Effector CD8-positive, alpha-beta T cell (primary cell): ENCODE data around the gene ERBB4.
"Not testable (repeated sequence)": the region's sequence is repeated elsewhere in the genome, so short reads cannot be mapped to it uniquely, and the experiment has no call there.

Source experiments
- DNase-seq: peaks from one replicate; lab custom pipeline; 2025; lab: John Stamatoyannopoulos, UW

Gene ERBB4

DNA sequence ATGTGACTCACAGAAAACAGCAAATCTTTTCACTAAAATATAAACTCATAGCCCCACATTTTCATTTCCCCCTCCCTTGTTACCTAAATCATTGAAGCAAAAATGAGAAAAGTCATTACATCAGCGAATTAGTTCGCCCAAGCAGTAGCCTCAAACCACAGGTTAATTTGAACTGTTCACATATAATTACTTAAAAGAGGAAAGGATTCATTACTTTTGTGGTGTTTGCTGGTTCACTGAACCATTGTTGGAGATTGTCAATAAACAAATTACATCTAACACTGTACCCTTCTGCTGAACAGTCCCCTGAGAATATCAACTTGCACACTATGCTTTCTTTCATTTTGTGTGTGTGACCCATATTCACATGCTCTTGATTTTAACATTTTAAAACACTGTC, 238.7 kb downstream of the ERBB4 start:
- no peak for DNase-seq

DNA sequence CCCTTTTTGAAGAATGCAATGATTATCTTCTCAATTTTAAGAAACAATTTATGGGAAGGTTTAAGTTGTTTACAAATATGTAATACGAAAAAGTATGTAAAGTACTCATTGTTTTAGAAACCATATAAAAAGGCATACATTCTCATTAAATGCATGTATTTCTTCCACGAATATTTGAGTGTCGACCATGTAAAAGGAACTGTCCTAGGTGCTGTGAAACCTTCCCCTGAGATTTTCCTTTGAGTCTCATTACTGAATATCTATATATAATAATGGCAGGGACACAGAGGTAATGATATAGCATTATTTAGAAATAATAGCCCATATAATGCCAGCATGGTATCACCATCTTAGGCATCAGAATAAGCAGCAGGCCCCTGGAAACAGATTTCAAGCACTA, 239.3 kb downstream of the ERBB4 start:
- no peak for DNase-seq

- no peak for DNase-seq
Measured at GRCh38 chr2:212295571-212295970, 243.0 kb downstream of the ERBB4 start.

DNA sequence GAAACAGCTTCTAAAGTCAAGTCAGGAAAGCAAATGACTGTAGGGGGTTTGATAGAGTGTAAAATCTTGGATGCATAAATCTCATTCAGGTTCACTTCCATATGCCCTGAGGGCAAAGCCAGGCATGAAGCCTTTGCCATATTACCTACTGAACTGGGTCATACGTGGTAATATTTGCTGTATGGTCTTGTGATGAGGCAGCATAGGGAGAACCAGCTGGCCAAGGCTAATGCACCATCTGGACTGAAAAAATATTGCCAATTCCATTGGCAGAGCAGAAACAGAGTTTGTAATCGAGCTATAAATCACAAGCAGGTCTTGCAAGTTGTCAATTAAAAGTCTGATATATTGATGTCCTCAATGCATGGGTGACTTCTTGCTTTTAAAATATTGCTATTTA, 243.8 kb downstream of the ERBB4 start:
- DNase-seq = no peak

DNA sequence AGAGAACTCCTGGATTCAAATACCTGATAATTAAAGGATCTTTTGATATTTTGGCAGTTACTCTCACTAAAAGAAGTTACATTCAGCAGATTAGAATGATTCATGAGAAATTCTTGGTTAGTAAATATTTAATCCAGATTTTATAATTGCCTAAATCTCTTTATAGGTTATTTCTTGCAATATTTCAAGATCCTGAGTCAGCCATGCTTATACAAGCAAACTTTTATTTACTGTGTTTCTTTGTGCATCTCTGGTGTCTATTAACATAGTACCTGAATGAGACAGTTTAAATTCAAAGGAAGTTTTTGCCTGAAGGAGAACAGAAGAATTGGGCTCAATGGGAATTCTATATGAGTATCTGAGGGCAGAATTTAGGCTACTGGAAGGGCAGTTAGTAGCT, 249.3 kb downstream of the ERBB4 start:
- DNase-seq = no peak

- no peak for DNase-seq
Measured at GRCh38 chr2:212288308-212288707, 250.3 kb downstream of the ERBB4 start.

- DNase-seq = no peak
Measured at GRCh38 chr2:212284166-212284565, 254.4 kb downstream of the ERBB4 start.

DNA sequence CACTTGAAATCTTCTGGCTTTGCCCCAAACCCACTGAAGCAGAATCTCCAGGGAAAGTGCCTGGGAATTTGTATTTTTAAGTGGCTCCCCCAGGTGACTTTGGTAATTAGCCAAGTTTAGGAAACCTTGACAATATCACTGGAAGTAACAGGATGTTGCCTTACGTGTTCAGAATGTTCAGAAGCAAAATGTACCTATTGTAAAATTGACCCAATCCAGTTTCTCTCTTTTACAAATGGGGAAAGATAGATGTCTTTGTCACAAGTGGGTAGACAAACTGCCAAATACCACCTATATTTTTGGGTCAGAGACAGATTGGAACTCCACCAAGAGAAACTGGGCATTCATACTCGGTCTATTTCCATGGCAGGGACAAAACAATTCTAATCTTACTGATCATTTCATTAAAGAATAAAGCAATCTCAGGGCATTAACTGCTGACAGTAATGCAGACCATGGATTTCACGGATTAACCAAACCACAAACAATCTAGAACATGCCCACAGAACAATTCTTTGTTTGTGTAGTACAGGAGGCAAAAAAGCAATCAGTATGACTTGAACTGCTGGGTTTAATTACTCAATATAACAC, 255.8 kb downstream of the ERBB4 start:
- DNase-seq = no peak

DNA sequence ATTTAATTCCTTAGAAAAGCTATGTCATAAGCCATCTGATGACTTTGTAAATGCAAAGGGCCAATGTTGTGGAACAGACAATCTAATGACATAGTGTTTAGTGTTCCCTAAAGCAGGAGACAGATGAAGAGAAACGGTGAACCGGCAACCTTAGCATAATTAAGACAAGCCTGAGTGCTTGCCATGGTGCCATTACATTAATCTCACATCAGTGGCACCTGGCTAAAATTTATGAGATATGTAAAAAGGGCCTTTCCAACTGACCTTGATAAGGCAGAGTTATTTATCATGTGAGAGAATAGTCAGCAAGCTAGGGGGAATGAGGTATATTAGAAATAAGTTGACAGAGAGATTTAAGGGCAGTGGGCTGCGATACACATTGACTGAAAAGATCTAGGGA, 261.8 kb downstream of the ERBB4 start:
- DNase-seq = no peak

- no peak for DNase-seq
Measured at GRCh38 chr2:212274215-212274614, 264.4 kb downstream of the ERBB4 start.

GRCh38 chr2:212271583-212271982, 267.0 kb downstream of the ERBB4 start:
- no peak for DNase-seq

- no peak for DNase-seq
Measured at GRCh38 chr2:212269005-212269404, 269.6 kb downstream of the ERBB4 start.

- DNase-seq = no peak
Measured at GRCh38 chr2:212266297-212266696, 272.3 kb downstream of the ERBB4 start.

GRCh38 chr2:212265777-212266176, 272.8 kb downstream of the ERBB4 start:
- DNase-seq = no peak

GRCh38 chr2:212264187-212264586, 274.4 kb downstream of the ERBB4 start:
- DNase-seq = no peak

- DNase-seq = no peak
Measured at GRCh38 chr2:212259226-212259625, 279.4 kb downstream of the ERBB4 start.

GRCh38 chr2:212254339-212254738, 284.3 kb downstream of the ERBB4 start:
- DNase-seq = no peak

DNA sequence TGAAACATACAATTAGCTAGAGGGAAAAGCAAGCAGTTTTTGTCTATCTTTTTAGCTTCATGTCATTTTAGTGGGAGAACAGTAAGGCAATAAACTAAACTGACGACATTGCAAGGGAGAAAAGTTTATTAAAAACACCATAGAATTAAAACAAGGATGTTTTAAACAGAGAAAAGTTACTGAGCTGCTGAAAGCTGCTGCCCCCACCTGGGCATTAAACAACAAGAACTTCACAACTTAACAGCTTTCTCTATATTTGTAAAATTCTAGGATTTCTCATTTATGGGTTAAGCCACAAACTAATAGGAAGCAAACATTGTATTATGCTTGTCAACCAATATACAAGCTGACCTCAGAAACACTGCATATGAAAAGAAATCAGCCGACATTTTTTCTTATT, 289.2 kb downstream of the ERBB4 start:
- no peak for DNase-seq

DNA sequence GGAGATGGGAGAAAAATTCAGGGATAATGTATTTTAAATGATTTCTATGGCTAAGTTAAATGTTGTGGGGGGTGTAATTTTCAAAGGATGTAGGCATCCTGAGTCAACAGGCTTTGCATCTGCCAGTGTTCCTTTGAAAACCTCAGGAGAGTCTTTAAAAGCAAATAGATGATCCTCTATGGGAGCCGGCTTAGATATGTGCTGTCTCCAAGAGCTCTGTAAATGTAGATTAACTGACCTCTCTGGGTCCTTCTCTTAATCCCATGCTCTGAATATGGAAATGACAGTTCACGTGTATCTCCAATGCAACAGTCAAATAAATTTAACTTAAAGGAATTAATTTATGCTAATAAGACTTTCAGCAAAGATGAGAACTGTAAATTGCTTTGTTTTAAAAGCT, 292.7 kb downstream of the ERBB4 start:
- no peak for DNase-seq

DNA sequence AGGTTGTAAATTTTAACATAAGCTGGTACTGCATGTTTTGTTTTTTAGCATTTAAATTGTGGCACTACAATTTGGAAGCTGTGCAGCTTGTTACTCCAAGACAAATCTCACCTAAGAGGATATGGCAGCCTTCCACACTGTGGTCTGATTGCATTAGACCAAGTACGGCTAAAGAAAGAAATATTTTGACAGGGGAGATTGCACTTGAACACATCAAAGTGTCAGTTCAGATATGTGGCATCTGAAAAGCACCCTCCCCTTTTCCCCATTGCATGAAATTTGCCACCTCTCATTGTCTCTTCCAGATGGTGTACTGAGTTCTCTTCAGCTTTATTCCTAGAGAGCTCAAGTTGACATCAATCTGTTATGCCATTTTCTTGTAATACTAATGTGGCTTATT, 295.9 kb downstream of the ERBB4 start:
- DNase-seq = no peak

- DNase-seq = not testable (repeated sequence)
Measured at GRCh38 chr2:212238152-212238551, 300.4 kb downstream of the ERBB4 start.

GRCh38 chr2:212237350-212238095, 301.1 kb downstream of the ERBB4 start:
- DNase-seq = no peak

GRCh38 chr2:212228743-212229171, 309.8 kb downstream of the ERBB4 start:
- no peak for DNase-seq

GRCh38 chr2:212227755-212228154, 310.8 kb downstream of the ERBB4 start:
- no peak for DNase-seq
